ENCODE results near the gene FATE1. TPM values are rescaled to one million over a fixed set of nuclear protein-coding genes. Genes with fewer than 3 reads are reported as not detected.

FATE1 gene
- total RNA-seq, 1 donor from 2014 or later = not detected

- H3K4me3 Mint-ChIP-seq (ENCODE audit: unreplicated experiment) = no peak overlapping the region
- H3K4me1 Mint-ChIP-seq (ENCODE audit: unreplicated experiment) = peaks cover 4% of the 10 kb centered on the region
- no peak for DNase-seq (ENCODE audit: low spot score)
- no peak overlapping the region for H3K27ac Mint-ChIP-seq (ENCODE audit: unreplicated experiment)
- no peaks in the 10 kb centered on the region for H3K9me3 Mint-ChIP-seq (ENCODE audit: unreplicated experiment)
- TF ChIP-seq CTCF (IDR thresholded peaks at IDR 0.05; ENCODE audit: unreplicated experiment) = no peak
- H3K36me3 Mint-ChIP-seq (ENCODE audit: low read depth, unreplicated experiment) = no peaks in the 10 kb centered on the region
- peaks cover 2% of the 10 kb centered on the region for H3K27me3 Mint-ChIP-seq (ENCODE audit: unreplicated experiment)
Measured at GRCh38 chrX:151703487-151703886, 12.3 kb upstream of the FATE1 start.

- no peak for TF ChIP-seq CTCF (IDR thresholded peaks at IDR 0.05; ENCODE audit: unreplicated experiment)
- H3K4me1 Mint-ChIP-seq (ENCODE audit: unreplicated experiment) = peaks cover 4% of the 10 kb centered on the region
- DNase-seq (ENCODE audit: low spot score) = no peak
- no peaks in the 10 kb centered on the region for H3K9me3 Mint-ChIP-seq (ENCODE audit: unreplicated experiment)
- H3K36me3 Mint-ChIP-seq (ENCODE audit: low read depth, unreplicated experiment) = no peaks in the 10 kb centered on the region
- H3K27me3 Mint-ChIP-seq (ENCODE audit: unreplicated experiment) = peaks cover 2% of the 10 kb centered on the region
- H3K4me3 Mint-ChIP-seq (ENCODE audit: unreplicated experiment) = no peak overlapping the region
- H3K27ac Mint-ChIP-seq (ENCODE audit: unreplicated experiment) = no peak overlapping the region
Measured at GRCh38 chrX:151704041-151704663, 11.7 kb upstream of the FATE1 start.

GRCh38 chrX:151708821-151709220 lies 7.0 kb upstream of the FATE1 start:
- peaks cover 11% of the 10 kb centered on the region for H3K4me1 Mint-ChIP-seq (ENCODE audit: unreplicated experiment)
- no peak for DNase-seq (ENCODE audit: low spot score)
- H3K27me3 Mint-ChIP-seq (ENCODE audit: unreplicated experiment) = no peaks in the 10 kb centered on the region
- H3K36me3 Mint-ChIP-seq (ENCODE audit: low read depth, unreplicated experiment) = no peaks in the 10 kb centered on the region
- no peak overlapping the region for H3K27ac Mint-ChIP-seq (ENCODE audit: unreplicated experiment)
- no peak for TF ChIP-seq CTCF (IDR thresholded peaks at IDR 0.05; ENCODE audit: unreplicated experiment)
- no peaks in the 10 kb centered on the region for H3K9me3 Mint-ChIP-seq (ENCODE audit: unreplicated experiment)
- H3K4me3 Mint-ChIP-seq (ENCODE audit: unreplicated experiment) = no peak overlapping the region

DNA sequence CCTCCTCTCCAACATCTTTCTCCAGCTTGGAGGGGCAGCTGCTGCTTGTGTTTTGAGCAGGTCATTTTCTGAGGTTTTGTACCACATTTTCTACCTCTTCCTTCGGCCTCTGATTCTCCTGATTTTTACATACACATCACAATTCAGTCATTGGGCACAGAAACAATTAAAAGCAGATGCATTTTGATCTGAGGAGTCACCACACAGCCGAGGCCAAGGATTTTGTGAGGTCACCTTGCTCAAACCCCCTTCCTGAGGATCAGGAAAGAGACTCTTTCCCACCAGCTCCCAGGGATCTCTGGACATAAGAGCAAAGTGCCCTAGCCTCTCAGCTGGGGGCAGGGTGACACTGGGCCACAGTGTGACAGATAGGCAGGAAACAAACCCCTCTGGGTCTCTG lies 5.4 kb upstream of the FATE1 start:
- Mint-ChIP-seq H3K4me3 (ENCODE audit: unreplicated experiment) (no peak overlapping the region), H3K9me3 (ENCODE audit: unreplicated experiment) (no peaks in the 10 kb centered on the region), H3K36me3 (ENCODE audit: low read depth, unreplicated experiment) (no peaks in the 10 kb centered on the region), H3K27me3 (ENCODE audit: unreplicated experiment) (no peaks in the 10 kb centered on the region), H3K27ac (ENCODE audit: unreplicated experiment) (no peak overlapping the region), H3K4me1 (ENCODE audit: unreplicated experiment) (peaks cover 7% of the 10 kb centered on the region)
- DNase-seq (ENCODE audit: low spot score) = no peak
- TF ChIP-seq CTCF (IDR thresholded peaks at IDR 0.05; ENCODE audit: unreplicated experiment) = no peak

GRCh38 chrX:151711154-151711553 lies 4.7 kb upstream of the FATE1 start:
- no peak overlapping the region for H3K27ac Mint-ChIP-seq (ENCODE audit: unreplicated experiment)

More at GRCh38 chrX:151711154-151711553, 4.7 kb upstream of the FATE1 start:
- Mint-ChIP-seq H3K9me3 (ENCODE audit: unreplicated experiment) (no peaks in the 10 kb centered on the region), H3K4me1 (ENCODE audit: unreplicated experiment) (peaks cover 7% of the 10 kb centered on the region), H3K4me3 (ENCODE audit: unreplicated experiment) (no peak overlapping the region), H3K27me3 (ENCODE audit: unreplicated experiment) (no peaks in the 10 kb centered on the region), H3K36me3 (ENCODE audit: low read depth, unreplicated experiment) (no peaks in the 10 kb centered on the region)
- TF ChIP-seq CTCF (IDR thresholded peaks at IDR 0.05; ENCODE audit: unreplicated experiment) = no peak
- DNase-seq (ENCODE audit: low spot score) = no peak

Measured in endothelial cell (in vitro differentiated cells).